Measurements from ENCODE around the gene FOXP1. TPM values are rescaled to one million over a fixed set of nuclear protein-coding genes. Genes with fewer than 3 reads are reported as not detected.

Gene FOXP1
- total RNA-seq, 4 donors from 2014 or later = 103 to 173 (median 140) TPM

- H3K4me1 ChIP-seq = peaks cover 0 to 64% (median 20%) of the 10 kb centered on the region in 4 donors
- TF ChIP-seq POLR2A (IDR thresholded peaks at IDR 0.05) = no peak
- no peak for TF ChIP-seq CTCF (IDR thresholded peaks at IDR 0.05)
- DNase-seq = no peak
- H3K4me3 ChIP-seq = no peak overlapping the region
- H3K9me3 ChIP-seq = no peaks in the 10 kb centered on the region
- no peaks in the 10 kb centered on the region for H3K27me3 ChIP-seq
- H3K27ac ChIP-seq = peak overlapping the region in 1 of 4 donors; percentile 1
- H3K36me3 ChIP-seq = peaks cover 0 to 15% (median 0%) of the 10 kb centered on the region in 3 donors
Measured at GRCh38 chr3:71052716-71053115, 530.8 kb downstream of the FOXP1 start.

- Histone ChIP-seq H3K4me3 (no peak overlapping the region), H3K27ac (peak overlapping the region in 1 of 4 donors; percentile 1), H3K27me3 (no peaks in the 10 kb centered on the region), H3K4me1 (peaks cover 0 to 61% (median 17%) of the 10 kb centered on the region in 4 donors), H3K36me3 (peaks cover 0 to 15% (median 0%) of the 10 kb centered on the region in 3 donors), H3K9me3 (no peaks in the 10 kb centered on the region)
- no peak for TF ChIP-seq POLR2A (IDR thresholded peaks at IDR 0.05)
- TF ChIP-seq CTCF (IDR thresholded peaks at IDR 0.05) = no peak
- no peak for DNase-seq
Measured at GRCh38 chr3:71051893-71052687, 531.4 kb downstream of the FOXP1 start.

- peaks cover 0 to 22% (median 0%) of the 10 kb centered on the region in 3 donors for H3K36me3 ChIP-seq
Measured at GRCh38 chr3:71051259-71051595, 532.3 kb downstream of the FOXP1 start.

DNA sequence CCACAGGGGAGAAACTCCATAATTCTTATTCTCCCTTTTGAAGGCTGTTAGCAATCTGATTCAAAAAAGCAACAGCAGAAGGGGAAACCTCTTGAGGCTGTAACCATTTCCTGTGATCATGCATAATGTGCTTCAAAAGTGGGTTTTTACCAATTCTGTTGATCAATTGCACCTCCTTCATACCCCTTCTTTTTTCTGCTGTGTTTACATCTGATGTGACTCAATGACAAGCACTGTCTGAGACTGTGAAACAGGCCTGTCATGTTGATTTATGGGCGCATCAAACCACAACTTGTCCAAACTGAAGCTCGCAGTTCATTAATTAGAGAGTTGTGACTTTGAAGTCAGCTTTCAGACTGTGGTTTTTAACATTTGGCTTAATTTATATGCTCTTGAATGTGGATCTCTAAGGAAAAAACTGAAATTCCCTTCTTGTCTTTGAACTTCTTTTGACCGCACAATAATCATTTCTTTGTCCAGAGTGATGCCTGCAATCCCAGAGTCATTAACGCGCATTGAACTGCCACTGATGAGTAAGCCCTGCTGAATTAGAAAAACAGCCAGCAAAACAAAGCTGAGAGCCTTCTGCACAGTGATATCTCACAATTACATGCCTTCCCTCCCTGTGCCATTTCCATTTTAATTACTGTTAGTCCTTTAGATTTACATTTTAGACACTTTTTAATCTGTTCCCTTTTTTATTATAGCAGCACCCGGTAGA is 532.8 kb downstream of the FOXP1 start:
- peaks cover 0 to 48% (median 11%) of the 10 kb centered on the region in 4 donors for H3K4me1 ChIP-seq
- H3K4me3 ChIP-seq = no peak overlapping the region
- H3K36me3 ChIP-seq = peaks cover 0 to 27% (median 0%) of the 10 kb centered on the region in 3 donors
- TF ChIP-seq POLR2A (IDR thresholded peaks at IDR 0.05) = no peak
- TF ChIP-seq CTCF (IDR thresholded peaks at IDR 0.05) = no peak
- no peaks in the 10 kb centered on the region for H3K9me3 ChIP-seq
- DNase-seq = no peak
- H3K27me3 ChIP-seq = no peaks in the 10 kb centered on the region
- peak overlapping the region in 3 of 4 donors; percentile 12 to 60 (median 46) for H3K27ac ChIP-seq

More at GRCh38 chr3:71051259-71051595, 532.3 kb downstream of the FOXP1 start:
- H3K4me1 ChIP-seq = peaks cover 0 to 52% (median 13%) of the 10 kb centered on the region in 4 donors
- H3K27me3 ChIP-seq = no peaks in the 10 kb centered on the region
- peak overlapping the region in 3 of 4 donors; percentile 7 to 46 (median 12) for H3K27ac ChIP-seq
- TF ChIP-seq POLR2A (IDR thresholded peaks at IDR 0.05) = no peak
- no peak for TF ChIP-seq CTCF (IDR thresholded peaks at IDR 0.05)
- H3K9me3 ChIP-seq = no peaks in the 10 kb centered on the region
- no peak overlapping the region for H3K4me3 ChIP-seq
- no peak for DNase-seq

DNA sequence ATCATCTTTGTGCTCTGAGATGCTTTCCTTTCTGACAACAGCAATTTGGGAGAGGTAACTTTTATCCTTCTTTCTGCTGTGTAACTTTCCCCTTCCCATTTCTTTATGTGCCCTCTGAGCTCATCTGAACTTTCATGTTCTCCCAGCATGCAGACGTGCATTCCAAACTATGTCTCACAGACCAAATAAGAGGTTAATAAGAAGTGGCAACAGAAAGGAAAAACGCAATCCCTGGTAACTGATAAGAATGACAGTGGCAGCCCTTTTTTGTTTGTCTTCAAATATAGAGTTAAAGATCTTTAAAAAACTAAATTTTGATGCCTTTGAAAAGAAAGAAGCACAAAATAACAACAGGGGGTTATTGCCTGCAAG is 533.4 kb downstream of the FOXP1 start:
- H3K27me3 ChIP-seq = no peaks in the 10 kb centered on the region
- H3K9me3 ChIP-seq = no peaks in the 10 kb centered on the region
- H3K36me3 ChIP-seq = peaks cover 0 to 32% (median 0%) of the 10 kb centered on the region in 3 donors
- peaks cover 0 to 48% (median 11%) of the 10 kb centered on the region in 4 donors for H3K4me1 ChIP-seq
- DNase-seq = no peak
- TF ChIP-seq CTCF (IDR thresholded peaks at IDR 0.05) (no peak), POLR2A (IDR thresholded peaks at IDR 0.05) (no peak)
- peak overlapping the region in 3 of 4 donors; percentile 41 to 60 (median 46) for H3K27ac ChIP-seq
- H3K4me3 ChIP-seq = no peak overlapping the region
